ENCODE results near the gene FUT9.

Gene FUT9

GRCh38 chr6:96015518-96016333 lies at the start of gene FUT9:
Gene FUT9, plus strand, starts transcription at chr6:96015974. Its CDS starts 187,182 bp downstream, at chr6:96203156.
- Mint-ChIP-seq H3K4me3 (no peak within 1 kb of the TSS), H3K9me3 (peaks cover 2% of the 10 kb centered on the region), H3K4me1 (no peaks in the 10 kb centered on the region), H3K27me3 (peaks cover 31% of the 10 kb centered on the region), H3K36me3 (ENCODE audit: low read depth) (no peaks in the 10 kb centered on the region), H3K27ac (no peak within 1 kb of the TSS)
- DNase-seq (no peak), ATAC-seq (no peak)

GRCh38 chr6:95967594-95967993 lies 48.2 kb upstream of the FUT9 start:
- no peaks in the 10 kb centered on the region for H3K4me1 Mint-ChIP-seq
- H3K9me3 Mint-ChIP-seq: peaks cover 4% of the 10 kb centered on the region
- H3K4me3 Mint-ChIP-seq: no peak overlapping the region
- no peak for ATAC-seq
- H3K27ac Mint-ChIP-seq: no peak overlapping the region
- H3K27me3 Mint-ChIP-seq: no peaks in the 10 kb centered on the region
- no peak for DNase-seq
- H3K36me3 Mint-ChIP-seq (ENCODE audit: low read depth): no peaks in the 10 kb centered on the region

- ATAC-seq (no peak), DNase-seq (no peak)
- Mint-ChIP-seq H3K4me3 (no peak overlapping the region), H3K27ac (no peak overlapping the region), H3K36me3 (ENCODE audit: low read depth) (no peaks in the 10 kb centered on the region), H3K27me3 (no peaks in the 10 kb centered on the region), H3K4me1 (no peaks in the 10 kb centered on the region), H3K9me3 (peaks cover 8% of the 10 kb centered on the region)
Measured at GRCh38 chr6:95973976-95974375, 41.8 kb upstream of the FUT9 start.

- no peak overlapping the region for H3K4me3 Mint-ChIP-seq
- no peak for DNase-seq
- no peaks in the 10 kb centered on the region for H3K27me3 Mint-ChIP-seq
- no peak overlapping the region for H3K27ac Mint-ChIP-seq
- H3K4me1 Mint-ChIP-seq: no peaks in the 10 kb centered on the region
- peaks cover 5% of the 10 kb centered on the region for H3K9me3 Mint-ChIP-seq
- no peak for ATAC-seq
- H3K36me3 Mint-ChIP-seq (ENCODE audit: low read depth): no peaks in the 10 kb centered on the region
Measured at GRCh38 chr6:95978230-95978629, 37.5 kb upstream of the FUT9 start.

GRCh38 chr6:95991906-95992305 lies 23.9 kb upstream of the FUT9 start:
- no peak overlapping the region for H3K4me3 Mint-ChIP-seq
- DNase-seq: no peak
- ATAC-seq: no peak
- H3K27me3 Mint-ChIP-seq: no peaks in the 10 kb centered on the region
- peaks cover 20% of the 10 kb centered on the region for H3K9me3 Mint-ChIP-seq
- no peaks in the 10 kb centered on the region for H3K4me1 Mint-ChIP-seq
- H3K27ac Mint-ChIP-seq: no peak overlapping the region
- no peaks in the 10 kb centered on the region for H3K36me3 Mint-ChIP-seq (ENCODE audit: low read depth)

GRCh38 chr6:95994151-95994550 lies 21.6 kb upstream of the FUT9 start:
- DNase-seq: no peak
- no peaks in the 10 kb centered on the region for H3K4me1 Mint-ChIP-seq
- H3K27me3 Mint-ChIP-seq: no peaks in the 10 kb centered on the region
- H3K27ac Mint-ChIP-seq: no peak overlapping the region
- no peaks in the 10 kb centered on the region for H3K36me3 Mint-ChIP-seq (ENCODE audit: low read depth)
- H3K9me3 Mint-ChIP-seq: peaks cover 30% of the 10 kb centered on the region
- H3K4me3 Mint-ChIP-seq: no peak overlapping the region
- no peak for ATAC-seq

GRCh38 chr6:95998133-95998532 lies 17.6 kb upstream of the FUT9 start:
- no peaks in the 10 kb centered on the region for H3K36me3 Mint-ChIP-seq (ENCODE audit: low read depth)
- H3K27ac Mint-ChIP-seq: no peak overlapping the region
- DNase-seq: no peak
- H3K9me3 Mint-ChIP-seq: peaks cover 10% of the 10 kb centered on the region
- H3K27me3 Mint-ChIP-seq: no peaks in the 10 kb centered on the region
- no peaks in the 10 kb centered on the region for H3K4me1 Mint-ChIP-seq
- ATAC-seq: no peak
- no peak overlapping the region for H3K4me3 Mint-ChIP-seq

GRCh38 chr6:96001891-96002575 lies 13.7 kb upstream of the FUT9 start:
- peaks cover 10% of the 10 kb centered on the region for H3K9me3 Mint-ChIP-seq
- H3K27me3 Mint-ChIP-seq: no peaks in the 10 kb centered on the region
- no peak for ATAC-seq
- no peaks in the 10 kb centered on the region for H3K36me3 Mint-ChIP-seq (ENCODE audit: low read depth)
- DNase-seq: no peak
- H3K4me1 Mint-ChIP-seq: no peaks in the 10 kb centered on the region
- no peak overlapping the region for H3K4me3 Mint-ChIP-seq
- no peak overlapping the region for H3K27ac Mint-ChIP-seq

- H3K27ac Mint-ChIP-seq: no peak overlapping the region
- no peaks in the 10 kb centered on the region for H3K27me3 Mint-ChIP-seq
- H3K4me3 Mint-ChIP-seq: no peak overlapping the region
- peaks cover 10% of the 10 kb centered on the region for H3K9me3 Mint-ChIP-seq
- H3K4me1 Mint-ChIP-seq: no peaks in the 10 kb centered on the region
- DNase-seq (no peak), ATAC-seq (no peak)
- no peaks in the 10 kb centered on the region for H3K36me3 Mint-ChIP-seq (ENCODE audit: low read depth)
Measured at GRCh38 chr6:96002576-96002910, 13.2 kb upstream of the FUT9 start.

GRCh38 chr6:96002912-96003311 lies 12.9 kb upstream of the FUT9 start:
- no peaks in the 10 kb centered on the region for H3K27me3 Mint-ChIP-seq
- H3K4me1 Mint-ChIP-seq: no peaks in the 10 kb centered on the region
- H3K27ac Mint-ChIP-seq: no peak overlapping the region
- peaks cover 10% of the 10 kb centered on the region for H3K9me3 Mint-ChIP-seq
- no peak for ATAC-seq
- no peak for DNase-seq
- H3K4me3 Mint-ChIP-seq: no peak overlapping the region
- no peaks in the 10 kb centered on the region for H3K36me3 Mint-ChIP-seq (ENCODE audit: low read depth)

- Mint-ChIP-seq H3K27me3 (no peaks in the 10 kb centered on the region), H3K4me1 (no peaks in the 10 kb centered on the region), H3K27ac (no peak overlapping the region), H3K36me3 (ENCODE audit: low read depth) (no peaks in the 10 kb centered on the region), H3K4me3 (no peak overlapping the region), H3K9me3 (no peaks in the 10 kb centered on the region)
- DNase-seq (no peak), ATAC-seq (no peak)
Measured at GRCh38 chr6:96007663-96008062, 8.1 kb upstream of the FUT9 start.

GRCh38 chr6:96013531-96013930 lies 2.2 kb upstream of the FUT9 start:
- H3K4me3 Mint-ChIP-seq: no peak overlapping the region
- H3K4me1 Mint-ChIP-seq: no peaks in the 10 kb centered on the region
- H3K27me3 Mint-ChIP-seq: peaks cover 31% of the 10 kb centered on the region
- H3K36me3 Mint-ChIP-seq (ENCODE audit: low read depth): no peaks in the 10 kb centered on the region
- no peak overlapping the region for H3K27ac Mint-ChIP-seq
- no peak for DNase-seq
- ATAC-seq: no peak
- H3K9me3 Mint-ChIP-seq: no peaks in the 10 kb centered on the region

- H3K4me3 Mint-ChIP-seq: no peak overlapping the region
- no peaks in the 10 kb centered on the region for H3K4me1 Mint-ChIP-seq
- H3K27me3 Mint-ChIP-seq: peaks cover 31% of the 10 kb centered on the region
- H3K36me3 Mint-ChIP-seq (ENCODE audit: low read depth): no peaks in the 10 kb centered on the region
- no peaks in the 10 kb centered on the region for H3K9me3 Mint-ChIP-seq
- no peak for ATAC-seq
- DNase-seq: no peak
- no peak overlapping the region for H3K27ac Mint-ChIP-seq
Measured at GRCh38 chr6:96014846-96015517, 792 bp upstream of the FUT9 start.

- H3K4me1 Mint-ChIP-seq: no peaks in the 10 kb centered on the region
- H3K36me3 Mint-ChIP-seq (ENCODE audit: low read depth): no peaks in the 10 kb centered on the region
- ATAC-seq (no peak), DNase-seq (no peak)
- H3K9me3 Mint-ChIP-seq: peaks cover 3% of the 10 kb centered on the region
- no peak overlapping the region for H3K4me3 Mint-ChIP-seq
- H3K27me3 Mint-ChIP-seq: peaks cover 31% of the 10 kb centered on the region
- no peak overlapping the region for H3K27ac Mint-ChIP-seq
Measured at GRCh38 chr6:96016334-96017069, 728 bp downstream of the FUT9 start.

- no peak for ATAC-seq
- H3K27ac Mint-ChIP-seq: no peak overlapping the region
Measured at GRCh38 chr6:96017070-96017359, 1.2 kb downstream of the FUT9 start.

More at GRCh38 chr6:96017070-96017359, 1.2 kb downstream of the FUT9 start:
- no peaks in the 10 kb centered on the region for H3K4me1 Mint-ChIP-seq
- no peak for DNase-seq
- H3K9me3 Mint-ChIP-seq: peaks cover 3% of the 10 kb centered on the region
- H3K27me3 Mint-ChIP-seq: peaks cover 31% of the 10 kb centered on the region
- H3K36me3 Mint-ChIP-seq (ENCODE audit: low read depth): no peaks in the 10 kb centered on the region
- H3K4me3 Mint-ChIP-seq: no peak overlapping the region

Data from activated naive CD8-positive, alpha-beta T cell treated with anti-CD3 and anti-CD28 coated beads, Interleukin-2, amount 50 U/mL, for 24 hours (primary cell).